NCI-H1436 treated with DMSO at 0.1 percent for 48 hours (cell line): ENCODE measurements around the gene ELL2.
"Not testable (repeated sequence)": the region's sequence is repeated elsewhere in the genome, so short reads cannot be mapped to it uniquely, and the experiment has no call there.

Source experiments
- DNase-seq: peaks from one replicate; lab custom pipeline; 2025; lab: John Stamatoyannopoulos, UW

Gene ELL2

GRCh38 chr5:95907740-95908706 lies 53.6 kb downstream of the ELL2 start:
- no peak for DNase-seq

DNA sequence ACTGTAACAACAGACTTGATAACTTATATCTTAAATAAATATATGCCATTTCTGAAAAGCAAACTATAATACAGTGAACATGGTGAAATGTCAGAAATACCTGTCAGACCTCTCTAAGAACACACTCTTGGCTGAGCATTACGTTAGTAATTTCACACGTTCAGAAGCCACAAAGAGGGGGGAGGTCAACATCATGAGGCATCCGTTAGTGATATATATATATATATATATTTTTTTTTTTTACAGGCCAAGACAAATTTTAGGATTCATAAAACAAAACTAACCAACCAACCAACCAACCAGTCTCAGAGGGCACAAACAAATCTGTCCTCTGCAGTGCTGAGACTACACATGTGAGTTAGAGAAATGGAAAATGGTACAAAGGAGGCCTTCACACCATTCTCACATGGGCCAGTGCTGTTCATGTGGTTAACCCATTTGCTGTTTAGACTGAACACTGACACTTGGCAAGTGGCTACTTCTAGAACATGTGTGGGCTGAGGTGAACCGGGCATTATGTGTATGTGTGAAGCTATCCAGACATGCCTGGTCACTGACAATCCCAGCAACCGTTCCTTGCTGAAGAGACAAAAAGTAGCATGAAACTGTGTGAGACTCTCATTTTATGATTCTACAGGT lies 54.5 kb downstream of the ELL2 start:
- DNase-seq, result no peak

GRCh38 chr5:95906398-95906797 lies 55.3 kb downstream of the ELL2 start:
- not testable (repeated sequence) for DNase-seq

GRCh38 chr5:95904827-95905226 lies 56.8 kb downstream of the ELL2 start:
- DNase-seq, result no peak

DNA sequence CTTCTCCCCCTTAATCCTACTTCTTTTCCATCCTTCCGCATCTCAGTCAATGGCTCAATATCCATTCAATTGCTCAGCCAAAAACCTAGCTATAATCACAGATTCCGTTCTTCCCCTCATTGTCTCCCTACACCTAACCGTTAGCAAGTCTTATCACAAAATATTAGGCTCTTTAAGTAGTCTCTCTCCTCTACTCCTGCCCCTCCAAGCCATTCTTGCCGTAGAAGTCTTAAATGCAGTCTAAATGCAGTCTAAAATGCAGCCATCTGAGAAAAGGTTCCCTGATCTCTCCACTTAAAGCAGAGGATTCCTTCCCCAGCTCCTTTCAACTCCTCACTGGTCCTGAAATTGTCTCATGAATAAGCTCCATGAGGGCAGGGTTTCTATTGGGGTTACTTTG lies 57.8 kb downstream of the ELL2 start:
- no peak for DNase-seq

- DNase-seq, result no peak
These were observed 59.7 kb downstream of the ELL2 start for GRCh38 chr5:95901676-95902627.

DNA sequence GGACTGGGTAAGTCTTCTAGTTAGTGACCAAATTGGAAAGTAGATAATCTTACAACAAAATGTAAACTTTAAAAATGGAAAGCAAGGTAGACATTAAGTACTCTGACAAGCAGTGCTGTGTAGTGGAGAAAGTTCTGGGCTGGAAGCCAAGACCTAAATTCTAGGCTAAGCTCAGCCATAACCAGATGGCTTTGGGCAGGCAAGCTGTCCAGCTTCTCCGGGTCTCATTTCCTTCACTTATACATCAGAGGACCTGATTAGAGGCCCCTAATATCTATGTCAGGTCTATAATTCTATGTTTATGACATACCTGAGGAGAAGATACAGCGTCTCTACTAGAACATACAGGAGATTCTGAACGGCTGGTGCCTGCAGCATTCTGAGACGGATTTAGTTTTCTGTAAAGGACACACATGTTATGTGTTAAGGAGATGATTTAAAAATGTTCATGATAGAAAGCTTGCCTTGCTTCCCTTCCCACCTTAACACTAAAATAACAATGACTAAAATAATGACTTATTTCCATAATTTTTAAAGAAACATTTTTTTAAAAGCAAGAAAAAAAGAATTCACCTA lies 61.2 kb downstream of the ELL2 start:
- no peak for DNase-seq

DNA sequence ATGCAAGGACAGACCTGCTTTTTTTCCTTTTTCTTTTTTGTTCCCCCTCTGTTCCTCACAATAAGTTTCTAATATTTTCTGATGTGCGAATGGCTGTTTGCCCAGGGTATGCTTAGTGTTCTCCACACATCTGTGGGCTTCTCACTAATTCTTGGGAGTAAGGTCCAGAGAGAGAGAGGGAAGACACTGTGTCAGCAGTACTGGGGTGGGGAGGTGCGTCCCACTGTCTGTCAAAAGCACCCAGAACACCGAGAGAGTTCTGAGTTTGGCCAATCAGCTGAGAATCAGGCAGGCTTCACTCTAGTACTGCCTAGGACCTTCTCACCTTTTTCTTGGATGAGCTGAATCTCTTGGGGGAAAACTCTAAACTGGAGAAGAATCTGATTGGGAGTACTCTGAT lies 61.8 kb downstream of the ELL2 start:
- no peak for DNase-seq

DNA sequence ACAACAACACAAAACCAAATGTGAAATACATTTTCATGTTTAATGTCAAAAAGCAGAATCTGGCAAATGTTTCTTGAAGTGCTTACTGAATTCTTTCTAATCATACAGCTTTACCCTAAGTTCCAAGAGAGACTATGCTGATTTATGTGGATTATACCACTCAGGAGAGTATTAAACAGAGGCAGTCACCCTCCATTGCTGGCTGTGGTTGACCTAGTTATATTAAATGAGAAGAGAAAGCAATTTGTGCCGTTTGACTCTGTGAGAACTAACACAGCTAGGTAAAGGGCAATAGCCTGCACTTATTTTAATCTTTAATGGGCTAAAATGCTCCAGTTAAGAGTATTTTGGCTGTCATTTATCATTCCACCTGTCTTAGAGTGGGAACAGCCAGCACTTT lies 62.6 kb downstream of the ELL2 start:
- DNase-seq, result no peak

GRCh38 chr5:95895771-95896170 lies 65.9 kb downstream of the ELL2 start:
- DNase-seq, result no peak

DNA sequence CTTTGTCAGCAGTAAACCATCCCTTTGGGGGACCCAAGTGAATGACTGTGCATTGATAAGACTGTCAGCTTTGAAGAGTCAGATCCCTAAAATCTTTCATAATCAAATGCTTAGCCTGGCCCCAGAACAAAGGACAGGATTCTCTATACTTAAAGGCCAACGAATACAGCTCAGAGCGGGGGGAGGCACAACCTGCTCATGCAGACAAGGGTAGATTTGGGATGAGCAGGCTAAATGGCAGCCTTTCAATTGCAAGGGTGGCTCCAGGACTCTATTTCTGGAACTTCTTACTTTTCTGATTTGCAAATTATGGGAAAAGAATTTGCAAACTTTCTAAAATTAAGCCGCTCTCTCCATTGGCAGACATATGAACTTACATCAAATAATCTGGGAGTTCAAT lies 66.4 kb downstream of the ELL2 start:
- DNase-seq, result no peak

- no peak for DNase-seq
These were observed 68.8 kb downstream of the ELL2 start for GRCh38 chr5:95892784-95893354.

- no peak for DNase-seq
These were observed 70.2 kb downstream of the ELL2 start for GRCh38 chr5:95891499-95891898.

- no peak for DNase-seq
These were observed 72.6 kb downstream of the ELL2 start for GRCh38 chr5:95889076-95889475.

- DNase-seq, result no peak
These were observed 73.7 kb downstream of the ELL2 start for GRCh38 chr5:95887977-95888376.

DNA sequence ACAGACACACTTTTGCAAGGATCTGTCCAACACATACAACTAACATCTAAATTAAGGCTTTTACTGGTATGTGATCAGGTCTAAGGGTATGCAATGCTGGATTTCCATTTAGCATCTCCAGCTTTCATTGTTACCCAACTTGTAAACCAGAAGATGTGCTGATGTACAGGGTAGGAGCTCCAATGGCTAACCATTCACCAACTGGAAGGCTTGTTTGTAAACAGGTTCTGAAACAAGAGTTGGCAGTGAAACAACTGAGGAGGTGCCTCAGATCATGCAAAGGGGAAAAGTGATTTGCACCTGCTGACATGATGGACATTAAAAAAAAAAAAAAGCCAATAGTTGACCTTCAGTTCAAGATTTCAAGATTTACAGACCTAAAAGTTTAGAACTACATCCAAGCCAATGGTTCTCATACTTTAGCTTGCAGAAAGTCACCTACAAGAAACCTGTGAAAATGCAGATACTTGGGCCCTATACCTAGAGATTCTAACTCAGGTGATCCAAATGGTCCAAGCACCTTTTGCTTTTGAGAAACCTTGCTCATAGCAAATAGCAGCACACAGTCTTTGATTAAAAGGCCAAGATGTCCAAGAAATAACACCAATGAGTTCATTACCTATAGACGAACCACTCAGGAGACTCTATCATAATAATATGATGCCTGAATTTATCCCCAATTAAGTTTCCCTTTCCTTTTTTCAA lies 75.2 kb downstream of the ELL2 start:
- no peak for DNase-seq

DNA sequence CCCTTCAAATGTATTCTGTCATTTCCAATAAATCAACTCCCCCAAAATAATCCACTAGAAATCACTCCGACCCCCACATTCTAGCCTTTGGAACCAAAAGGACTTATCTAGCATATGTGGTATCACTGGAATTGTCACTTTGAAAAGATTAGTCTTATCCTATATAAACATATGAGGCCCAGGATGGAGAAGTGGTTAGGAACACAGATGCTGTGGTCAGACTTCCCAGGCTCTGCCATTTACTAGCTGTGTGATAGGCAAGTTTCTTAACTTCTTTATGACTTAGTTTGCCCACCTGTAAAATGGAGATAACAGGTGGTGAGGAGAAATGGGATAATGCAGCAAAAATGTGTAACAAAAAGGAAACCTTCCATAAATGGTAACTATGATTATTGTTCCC lies 77.1 kb downstream of the ELL2 start:
- DNase-seq, result no peak

- DNase-seq, result no peak
These were observed 77.7 kb downstream of the ELL2 start for GRCh38 chr5:95884017-95884325.

- no peak for DNase-seq
These were observed 78.2 kb downstream of the ELL2 start for GRCh38 chr5:95883185-95884016.

DNA sequence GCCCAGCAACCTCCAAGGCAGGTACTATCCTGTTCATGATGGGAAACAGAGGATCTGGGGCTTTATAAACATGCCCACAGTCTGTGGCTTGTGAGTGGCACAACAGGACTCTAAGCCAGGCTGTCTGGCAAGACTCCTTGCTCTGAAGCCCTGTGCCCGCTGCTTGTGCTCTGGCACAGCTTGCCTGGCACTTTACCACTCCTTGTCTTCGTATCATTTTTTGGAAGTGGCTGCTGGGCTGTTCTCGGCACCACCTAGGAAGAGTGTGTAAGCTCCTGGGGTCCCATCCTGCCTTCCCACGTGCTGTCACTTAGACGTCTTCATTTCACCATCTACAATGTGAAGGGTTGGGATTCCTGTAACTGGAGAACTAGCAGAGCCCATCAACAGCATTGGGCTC lies 79.8 kb downstream of the ELL2 start:
- no peak for DNase-seq
